Sigmoid colon (tissue), 7 donors: ENCODE data around the gene DNAH17. TPM values are rescaled to one million over a fixed set of nuclear protein-coding genes. Genes with fewer than 3 reads are reported as not detected.

Experiments
- DNase-seq: peaks from one replicate; pipeline ENCODE4 v3.0.0-alpha.2; 2019
- H3K27ac ChIP-seq, 4 donors: fragments of 200-600 bp; sonication (generic); one replicate each; pipeline ENCODE4 v1.5.1; 2016 to 2019; ENCODE audit warnings: mild to moderate bottlenecking in 1 of 4
- H3K27me3 ChIP-seq, 3 donors: fragments of 200-600 bp; sonication (generic); one replicate each; pipeline ENCODE4 v1.5.1; 2019; ENCODE audit warnings: mild to moderate bottlenecking in 1 of 3
- H3K36me3 ChIP-seq, 4 donors: fragments of 200-600 bp; sonication (generic); one replicate each; pipeline ENCODE4 v1.5.1; 2016 to 2019
- H3K4me1 ChIP-seq, 4 donors: fragments of 200-600 bp; sonication (generic); one replicate each; pipeline ENCODE4 v1.5.1; 2017 to 2019
- H3K4me3 ChIP-seq, 4 donors: fragments of 200-600 bp; sonication (generic); one replicate each; pipeline ENCODE4 v1.5.1; 2017 to 2019; ENCODE audit warnings: mild to moderate bottlenecking in 2 of 4, moderate library complexity in 1 of 4
- H3K9me3 ChIP-seq, 4 donors: fragments of 200-600 bp in 3 of 4; sonication (generic) in 3 of 4; one replicate each; pipeline versions ENCODE4 v1.5.1 to v1.6.1; 2013 to 2019
- EP300 ChIP-seq, 4 donors: sonication (generic); formaldehyde crosslinking; IDR thresholded peaks; one replicate each; pipeline ENCODE4 v1.6.1; 2017; ENCODE audit warnings: antibody characterized with exemption in 4 of 4
- POLR2A ChIP-seq, 2 donors: fragments of 450-650 bp; IDR thresholded peaks; one replicate each; pipeline ENCODE4 v1.6.1; 2016; ENCODE audit warnings: antibody characterized with exemption in 2 of 2, mild to moderate bottlenecking in 2 of 2, moderate library complexity in 2 of 2
- POLR2AphosphoS5 ChIP-seq, 4 donors: sonication (generic); formaldehyde crosslinking; IDR thresholded peaks; one replicate each; pipeline ENCODE4 v1.6.1; 2017; ENCODE audit warnings: antibody characterized with exemption in 4 of 4
- WGBS, 2 donors: extraction: QIAGEN DNeasy Blood & Tissue Kit; methylation state at CpG; one replicate each; pipeline ENCODE4 v1.1.7; 2013; 5-methylcytosine and 5-hydroxymethylcytosine counted together
- intact Hi-C: fragments of 100-400 bp; cut with DNase I; formaldehyde crosslinking; loops from one replicate; pipeline ENCODE4 v1.15.1; 2023
- polyA plus RNA-seq, 3 donors: library from polyadenylated mRNA; stranded (reverse); fragments of 200-250 nt; gene quantifications; one replicate each; pipeline ENCODE4 v1.2.3, GENCODE V29; 2013
- total RNA-seq, 4 donors: library from RNA; depleted of rRNA; stranded (reverse); fragments of >200 nt; gene quantifications; one replicate each; pipeline ENCODE4 v1.1.0, GENCODE V29; 2016
- TF ChIP-seq, protein P1 (sequence below), 4 experiments: fragments of 450-650 bp in 3 of 4; fragments of 200-600 bp in 1 of 4; IDR thresholded peaks; one replicate each; pipeline ENCODE4 v1.5.1; 2016 to 2019; ENCODE audit warnings: antibody characterized with exemption in 4 of 4, mild to moderate bottlenecking in 3 of 4, moderate library complexity in 2 of 4
- donor health status: healthy with polysubstance abuse.
- donor health status: Bipolar disorder and iron deficiency.
- donor health status: healthy.

Gene DNAH17
- total and polyA plus RNA-seq, 7 donors: 0.07 to 0.68 (median 0.26) TPM; not detected in 3

DNA sequence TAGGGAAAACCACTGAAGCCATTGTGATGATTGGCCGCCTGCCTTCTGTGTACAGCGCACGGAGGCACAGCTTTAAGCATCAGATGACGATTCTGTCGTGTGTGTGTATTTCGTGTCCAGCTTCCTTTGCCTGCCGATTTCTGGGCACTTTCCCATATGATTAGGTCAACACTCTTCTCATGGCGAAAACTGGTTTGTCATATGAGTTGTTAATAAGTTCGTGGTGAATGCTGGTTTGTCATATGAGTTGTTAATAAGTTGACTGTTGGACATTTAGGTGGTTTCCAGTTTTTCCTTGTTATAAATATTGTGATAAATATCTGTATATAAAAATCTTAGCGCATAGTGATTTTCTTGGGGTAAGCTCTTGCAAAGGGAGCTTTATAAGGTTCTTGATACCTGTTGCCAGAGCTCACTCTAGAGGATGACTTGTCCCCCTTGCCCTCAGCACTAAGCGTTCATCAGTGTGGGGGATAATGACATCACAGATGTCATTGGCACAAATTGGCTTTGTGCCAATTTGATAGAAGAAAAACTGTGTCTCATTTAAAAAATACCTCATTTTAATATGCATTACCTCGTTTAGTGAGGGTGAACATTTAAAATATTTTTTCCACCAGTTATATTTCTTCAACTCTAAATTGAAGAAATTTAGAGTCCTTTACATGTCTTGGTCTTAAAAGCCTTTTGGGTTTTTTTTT is 158.7 kb downstream of the DNAH17 start:
- H3K27me3 ChIP-seq: no peaks in the 10 kb centered on the region
- TF ChIP-seq POLR2A (IDR thresholded peaks at IDR 0.05) (no peak), POLR2AphosphoS5 (IDR thresholded peaks at IDR 0.05) (peak in 2 of 4 donors; percentile 3 to 6)
- 79 to 81% methylated on average over 12 of the region's 12 CpGs for WGBS, 2 donors
- no peak for DNase-seq
- H3K36me3 ChIP-seq: peaks cover 0 to 34% (median 16%) of the 10 kb centered on the region in 4 donors
- intact Hi-C loops: no loop called here
- no peak overlapping the region for H3K4me3 ChIP-seq
- no peaks in the 10 kb centered on the region for H3K9me3 ChIP-seq
- peak overlapping the region in 3 of 4 donors; percentile 74 to 77 (median 75) for H3K27ac ChIP-seq
- peaks cover 0 to 17% (median 16%) of the 10 kb centered on the region in 4 donors for H3K4me1 ChIP-seq

DNA sequence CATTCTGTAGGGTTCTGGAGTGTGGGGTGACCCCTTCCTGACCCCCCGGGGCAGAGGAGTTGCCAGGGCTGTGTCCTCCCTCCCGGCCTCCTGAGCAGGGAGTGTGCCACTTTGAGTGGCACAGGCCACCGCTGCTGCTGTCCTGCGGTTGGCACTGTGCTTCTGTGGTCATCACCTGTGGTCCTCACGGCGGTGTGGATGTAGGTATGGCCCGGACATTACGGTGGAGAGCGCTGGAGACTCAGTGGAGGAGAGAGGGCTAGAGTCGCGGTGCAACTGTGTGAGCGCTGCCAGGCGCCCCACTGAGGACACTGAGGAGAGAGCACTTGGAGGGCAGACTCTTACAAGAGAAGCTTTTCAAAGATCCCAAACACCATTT is 159.7 kb downstream of the DNAH17 start:
- no peaks in the 10 kb centered on the region for H3K9me3 ChIP-seq
- TF ChIP-seq, protein P1, sequence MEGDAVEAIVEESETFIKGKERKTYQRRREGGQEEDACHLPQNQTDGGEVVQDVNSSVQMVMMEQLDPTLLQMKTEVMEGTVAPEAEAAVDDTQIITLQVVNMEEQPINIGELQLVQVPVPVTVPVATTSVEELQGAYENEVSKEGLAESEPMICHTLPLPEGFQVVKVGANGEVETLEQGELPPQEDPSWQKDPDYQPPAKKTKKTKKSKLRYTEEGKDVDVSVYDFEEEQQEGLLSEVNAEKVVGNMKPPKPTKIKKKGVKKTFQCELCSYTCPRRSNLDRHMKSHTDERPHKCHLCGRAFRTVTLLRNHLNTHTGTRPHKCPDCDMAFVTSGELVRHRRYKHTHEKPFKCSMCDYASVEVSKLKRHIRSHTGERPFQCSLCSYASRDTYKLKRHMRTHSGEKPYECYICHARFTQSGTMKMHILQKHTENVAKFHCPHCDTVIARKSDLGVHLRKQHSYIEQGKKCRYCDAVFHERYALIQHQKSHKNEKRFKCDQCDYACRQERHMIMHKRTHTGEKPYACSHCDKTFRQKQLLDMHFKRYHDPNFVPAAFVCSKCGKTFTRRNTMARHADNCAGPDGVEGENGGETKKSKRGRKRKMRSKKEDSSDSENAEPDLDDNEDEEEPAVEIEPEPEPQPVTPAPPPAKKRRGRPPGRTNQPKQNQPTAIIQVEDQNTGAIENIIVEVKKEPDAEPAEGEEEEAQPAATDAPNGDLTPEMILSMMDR (IDR thresholded peaks at IDR 0.05): no peak
- TF ChIP-seq POLR2AphosphoS5 (IDR thresholded peaks at IDR 0.05) (no peak), EP300 (IDR thresholded peaks at IDR 0.05) (no peak), POLR2A (IDR thresholded peaks at IDR 0.05) (no peak)
- intact Hi-C loops: no loop called here
- peaks cover 0 to 19% (median 17%) of the 10 kb centered on the region in 4 donors for H3K4me1 ChIP-seq
- H3K36me3 ChIP-seq: peaks cover 0 to 33% (median 17%) of the 10 kb centered on the region in 4 donors
- H3K27me3 ChIP-seq: no peaks in the 10 kb centered on the region
- DNase-seq: no peak
- no peak overlapping the region for H3K4me3 ChIP-seq
- H3K27ac ChIP-seq: peak overlapping the region; percentile 74 to 77 (median 75)
- WGBS, 2 donors: 94 to 95% methylated on average over 13 of the region's 13 CpGs

DNA sequence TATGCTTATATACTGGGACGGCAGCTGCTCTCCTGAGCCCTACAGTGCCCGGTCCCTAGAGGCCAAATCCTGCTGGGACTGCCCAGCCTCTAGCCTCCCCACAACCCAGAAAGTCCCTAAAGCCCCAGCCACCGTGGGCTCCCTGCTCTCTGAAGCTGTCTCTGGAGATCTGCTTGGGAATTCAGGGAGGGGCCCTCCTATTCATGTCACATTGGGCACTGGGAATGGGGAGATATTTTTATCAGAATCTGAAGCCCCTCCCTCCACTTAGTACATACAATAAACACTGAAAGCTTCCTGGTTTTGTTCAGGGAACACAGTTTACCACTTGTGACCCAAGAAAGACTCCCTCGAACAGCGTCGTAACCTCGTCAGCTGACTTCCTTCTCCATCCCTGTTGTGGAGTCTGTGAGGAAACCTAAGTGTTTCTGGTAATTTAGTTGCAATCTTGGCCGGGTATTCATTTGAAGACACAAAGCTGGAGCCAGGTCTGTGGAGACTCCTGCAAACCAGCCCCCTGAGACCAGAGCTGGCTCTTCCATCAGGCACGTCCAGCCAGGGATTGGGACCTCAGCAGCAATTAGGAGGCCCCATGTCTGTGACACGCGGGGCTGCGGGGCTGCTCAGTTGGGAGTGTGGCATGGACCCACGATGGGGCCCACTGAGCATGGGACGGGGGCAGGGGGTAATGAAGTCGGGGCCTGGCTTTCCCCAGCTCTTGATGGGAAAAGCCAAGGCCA is 160.2 kb downstream of the DNAH17 start:
- H3K4me3 ChIP-seq: no peak overlapping the region
- H3K9me3 ChIP-seq: no peaks in the 10 kb centered on the region
- peaks cover 0 to 30% (median 17%) of the 10 kb centered on the region in 4 donors for H3K36me3 ChIP-seq
- WGBS, 2 donors: 29 to 51% methylated on average over 15 of the region's 15 CpGs
- peak overlapping the region; percentile 74 to 77 (median 75) for H3K27ac ChIP-seq
- H3K27me3 ChIP-seq: no peaks in the 10 kb centered on the region
- H3K4me1 ChIP-seq: peaks cover 0 to 23% (median 19%) of the 10 kb centered on the region in 4 donors
- DNase-seq: peak; percentile 85
- intact Hi-C loops: no loop called here
- TF ChIP-seq, protein P1 (IDR thresholded peaks at IDR 0.05): no peak
- peak in 3 of 4 donors; percentile 39 to 89 (median 54) for TF ChIP-seq POLR2AphosphoS5 (IDR thresholded peaks at IDR 0.05)
- peak in 1 of 2 donors; percentile 17 for TF ChIP-seq POLR2A (IDR thresholded peaks at IDR 0.05)
- TF ChIP-seq EP300 (IDR thresholded peaks at IDR 0.05): peak in 3 of 4 donors; percentile 45 to 80 (median 53)

DNA sequence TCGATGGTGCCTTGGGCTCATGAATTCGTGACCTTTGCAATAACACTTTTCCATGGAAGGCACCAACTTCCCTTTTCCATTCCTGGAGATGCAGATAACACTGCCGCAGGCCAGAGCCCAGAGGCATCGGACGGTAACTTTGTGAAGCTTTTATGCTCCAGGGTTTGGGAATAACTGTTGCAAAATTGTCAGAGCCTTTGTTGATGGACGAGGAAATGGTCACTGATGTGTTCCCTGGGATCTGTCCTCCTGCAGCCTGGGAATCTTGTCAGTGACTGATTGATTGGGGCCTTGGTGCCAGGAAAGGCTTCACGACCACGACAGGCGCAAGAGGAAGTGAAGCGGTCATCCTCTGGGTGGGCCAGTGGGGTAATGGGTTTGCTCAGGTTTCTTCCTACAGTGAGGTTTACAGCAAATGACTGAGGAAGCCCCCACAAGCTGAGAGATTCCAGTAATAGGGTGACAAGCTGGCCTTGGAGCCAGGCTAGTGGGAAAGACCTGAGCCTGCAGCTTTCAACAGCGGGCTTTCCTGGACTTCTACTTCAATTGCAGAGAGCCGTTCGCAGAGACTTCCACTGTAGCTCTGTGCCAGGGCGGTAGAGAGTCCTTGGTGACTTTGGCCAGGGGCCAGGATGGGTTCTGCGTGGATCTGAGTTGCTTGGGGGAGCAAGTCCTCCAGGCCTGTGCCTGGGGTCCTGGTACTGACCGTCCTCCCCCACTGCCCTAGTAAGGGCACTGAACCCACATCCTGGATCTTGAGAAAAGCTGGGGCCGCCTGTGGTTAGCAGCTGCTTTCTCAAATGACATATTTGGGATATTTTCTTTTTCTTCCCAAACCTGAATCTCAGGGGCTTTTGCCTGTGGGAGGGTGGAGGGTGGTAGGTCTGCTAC is 161.1 kb downstream of the DNAH17 start:
- Histone ChIP-seq H3K4me3 (no peak overlapping the region), H3K27ac (peak overlapping the region; percentile 74 to 77 (median 75)), H3K4me1 (peaks cover 0 to 31% (median 28%) of the 10 kb centered on the region in 4 donors), H3K9me3 (no peaks in the 10 kb centered on the region), H3K36me3 (peaks cover 0 to 26% (median 15%) of the 10 kb centered on the region in 4 donors), H3K27me3 (no peaks in the 10 kb centered on the region)
- no peak for DNase-seq
- intact Hi-C loops: no loop called here
- TF ChIP-seq, protein P1 (IDR thresholded peaks at IDR 0.05): no peak
- TF ChIP-seq EP300 (IDR thresholded peaks at IDR 0.05) (no peak), POLR2AphosphoS5 (IDR thresholded peaks at IDR 0.05) (no peak), POLR2A (IDR thresholded peaks at IDR 0.05) (no peak)
- WGBS, 2 donors: 53 to 73% methylated on average over 17 of the region's 17 CpGs
